Caco-2 (cell line): Measurements from ENCODE around the gene ARSA. TPM values are rescaled to one million over a fixed set of nuclear protein-coding genes. Genes with fewer than 3 reads are reported as not detected.
A peak's percentile ranks its signal among the peaks of the same experiment; 100 is the strongest.
"Not testable (repeated sequence)": the region's sequence is repeated elsewhere in the genome, so short reads cannot be mapped to it uniquely, and the experiment has no call there.

Experiments
- BruUV-seq: library from RNA; stranded (reverse); fragments of 400-500 nt; replicated peaks from 2 replicates; lab custom pipeline; 2021; lab: Mats Ljungman, UMichigan
- CTCF ChIA-PET: fragments of 300-600 bp; sonication (Branson Sonifier 250); formaldehyde crosslinking; loops from one replicate; lab custom pipeline; 2022; ENCODE audit warnings: antibody characterized with exemption; lab: Charles Lee
- POLR2A ChIA-PET: fragments of 300-600 bp; sonication (Branson Sonifier 250); formaldehyde crosslinking; loops from one replicate; lab custom pipeline; 2022; ENCODE audit warnings: antibody characterized with exemption; lab: Charles Lee
- DNase-seq, 2 experiments: peaks; one replicate each; pipeline versions ENCODE4 v3.0.0 to v3.0.0-alpha.2; 2020 to 2022
- H3K27me3 ChIP-seq: replicated peaks from 2 replicates; pipeline ENCODE4 v1.6.0; 2011; ENCODE audit warnings: low read length; ENCODE audit not compliant: control insufficient read depth, insufficient read depth
- H3K36me3 ChIP-seq: 2 replicates; pipeline ENCODE4 v1.5.1; 2011; ENCODE audit warnings: low read length; ENCODE audit not compliant: control insufficient read depth, insufficient read depth
- H3K4me1 ChIP-seq: fragments of 250-450 bp; sonication (Bioruptor Pico); 2 replicates; pipeline ENCODE4 v1.5.1; 2020; ENCODE audit warnings: mild to moderate bottlenecking
- H3K4me3 ChIP-seq: 2 replicates; pipeline ENCODE4 v1.5.1; 2011; ENCODE audit warnings: low read depth, mild to moderate bottlenecking, control low read depth, low read length
- H3K9me3 ChIP-seq: fragments of 250-450 bp; sonication (Bioruptor Pico); 2 replicates; pipeline ENCODE4 v1.5.1; 2020; ENCODE audit warnings: mild to moderate bottlenecking, moderate library complexity
- H3K27ac Mint-ChIP-seq: one replicate; pipeline ENCODE4 v1.8.0; 2022; ENCODE audit warnings: mixed read lengths; ENCODE audit not compliant: unreplicated experiment
- H3K27me3 Mint-ChIP-seq: one replicate; pipeline ENCODE4 v1.8.0; 2022; ENCODE audit warnings: mixed read lengths; ENCODE audit not compliant: insufficient read depth, unreplicated experiment
- H3K36me3 Mint-ChIP-seq: one replicate; pipeline ENCODE4 v1.8.0; 2022; ENCODE audit warnings: mild to moderate bottlenecking, mixed read lengths; ENCODE audit not compliant: insufficient read depth, unreplicated experiment
- H3K4me1 Mint-ChIP-seq: one replicate; pipeline ENCODE4 v1.8.0; 2022; ENCODE audit warnings: low read depth, mixed read lengths; ENCODE audit not compliant: unreplicated experiment
- H3K4me3 Mint-ChIP-seq: one replicate; pipeline ENCODE4 v1.8.0; 2022; ENCODE audit warnings: mild to moderate bottlenecking, moderate library complexity, mixed read lengths; ENCODE audit not compliant: unreplicated experiment
- H3K9me3 Mint-ChIP-seq: one replicate; pipeline ENCODE4 v1.8.0; 2022; ENCODE audit warnings: mixed read lengths; ENCODE audit not compliant: unreplicated experiment
- CTCF ChIP-seq, 2 experiments: fragments of 200-600 bp in 1 of 2; IDR thresholded peaks; 1 replicate in 1 of 2; 2 replicates in 1 of 2; pipeline versions ENCODE4 v1.5.1 to v1.8.0; 2011 to 2022; ENCODE audit warnings: antibody characterized with exemption in 1 of 2, control low read depth in 1 of 2, inconsistent platforms in 1 of 2, low read depth in 1 of 2, low read length in 1 of 2, mild to moderate bottlenecking in 1 of 2, moderate library complexity in 1 of 2; ENCODE audit not compliant: insufficient read depth in 1 of 2, severe bottlenecking in 1 of 2, unreplicated experiment in 1 of 2
- intact Hi-C: fragments of 100-400 bp; cut with micrococcal nuclease; formaldehyde crosslinking; loops from one replicate; pipeline ENCODE4 v1.10.0; 2022; ENCODE audit not compliant: unreplicated experiment
- total RNA-seq: library from RNA; stranded (reverse); gene quantifications from 2 replicates; pipeline ENCODE4 v1.2.3, GENCODE V29; 2022

The ARSA gene
- total RNA-seq, 1 experiment from 2014 or later: 11.5 TPM

- peak in 1 of 2 experiments; percentile 16 for TF ChIP-seq CTCF (IDR thresholded peaks at IDR 0.05; ENCODE audit: insufficient read depth in 1 of 2, low read depth in 1 of 2, low read length in 1 of 2, severe bottlenecking in 1 of 2, unreplicated experiment in 1 of 2)
- no peak overlapping the region for H3K27ac Mint-ChIP-seq
Observed at GRCh38 chr22:50641696-50642607, 14.0 kb upstream of the ARSA start.

GRCh38 chr22:50640857-50641647 lies 13.1 kb upstream of the ARSA start:
- ChIA-PET POLR2A (no interaction called here), CTCF (interaction anchor here (1.0 kb wide), 2 partner anchors 13 to 115 kb away, joined by 3 read pairs; partner anchors contain the start of genes ARSA and SCO2)
- intact Hi-C loops: no loop called here
- Histone ChIP-seq H3K4me1 (no peaks in the 10 kb centered on the region), H3K9me3 (no peaks in the 10 kb centered on the region), H3K4me3 (no peak overlapping the region), H3K27me3 (no peaks in the 10 kb centered on the region; the same call in 1 of the 2 replicates), H3K36me3 (no peaks in the 10 kb centered on the region)
- no peak overlapping the region for H3K27ac Mint-ChIP-seq
- no peak for TF ChIP-seq CTCF (IDR thresholded peaks at IDR 0.05; ENCODE audit: insufficient read depth in 1 of 2, low read depth in 1 of 2, low read length in 1 of 2, severe bottlenecking in 1 of 2, unreplicated experiment in 1 of 2)
- no peaks in the 10 kb centered on the region for H3K4me1 Mint-ChIP-seq
- BruUV-seq: no TSS peak
- H3K4me3 Mint-ChIP-seq: no peak overlapping the region
- DNase-seq: no peak
- peaks cover 2% of the 10 kb centered on the region for H3K27me3 Mint-ChIP-seq
- H3K36me3 Mint-ChIP-seq: no peaks in the 10 kb centered on the region
- no peaks in the 10 kb centered on the region for H3K9me3 Mint-ChIP-seq

More at GRCh38 chr22:50641696-50642607, 14.0 kb upstream of the ARSA start:
- DNase-seq: no peak
- no peak overlapping the region for H3K4me3 Mint-ChIP-seq
- H3K9me3 ChIP-seq: no peaks in the 10 kb centered on the region
- ChIA-PET POLR2A (no interaction called here), CTCF (interaction anchor here (1.0 kb wide), 1 partner anchor 116 kb away, joined by 3 read pairs; the partner anchor contains the start of gene SCO2)
- no peaks in the 10 kb centered on the region for H3K36me3 ChIP-seq
- H3K4me3 ChIP-seq: no peak overlapping the region
- H3K4me1 Mint-ChIP-seq: no peaks in the 10 kb centered on the region
- no peaks in the 10 kb centered on the region for H3K4me1 ChIP-seq
- peaks cover 2% of the 10 kb centered on the region for H3K27me3 Mint-ChIP-seq
- no TSS peak for BruUV-seq
- intact Hi-C loops: no loop called here
- H3K27me3 ChIP-seq: no peaks in the 10 kb centered on the region; the same call in 1 of the 2 replicates
- H3K36me3 Mint-ChIP-seq: no peaks in the 10 kb centered on the region
- no peaks in the 10 kb centered on the region for H3K9me3 Mint-ChIP-seq

GRCh38 chr22:50640296-50640695 lies 12.3 kb upstream of the ARSA start:
- DNase-seq, POLR2A ChIA-PET, H3K36me3 ChIP-seq, H3K9me3 ChIP-seq, H3K4me3 ChIP-seq, H3K27me3 Mint-ChIP-seq, H3K9me3 Mint-ChIP-seq, H3K27me3 ChIP-seq, intact Hi-C loops, H3K27ac Mint-ChIP-seq, BruUV-seq, H3K4me1 ChIP-seq, H3K4me3 Mint-ChIP-seq, H3K4me1 Mint-ChIP-seq, H3K36me3 Mint-ChIP-seq: not testable (repeated sequence)
- CTCF ChIA-PET: interaction anchor here (1.0 kb wide), 1 partner anchor 12 kb away, joined by 3 read pairs; the partner anchor contains the start of gene ARSA
